ENCODE results near the gene ATN1. TPM values are rescaled to one million over a fixed set of nuclear protein-coding genes. Genes with fewer than 3 reads are reported as not detected.

The ATN1 gene
- total and polyA plus RNA-seq, 10 donors: 10.1 to 112 (median 73.1) TPM

DNA sequence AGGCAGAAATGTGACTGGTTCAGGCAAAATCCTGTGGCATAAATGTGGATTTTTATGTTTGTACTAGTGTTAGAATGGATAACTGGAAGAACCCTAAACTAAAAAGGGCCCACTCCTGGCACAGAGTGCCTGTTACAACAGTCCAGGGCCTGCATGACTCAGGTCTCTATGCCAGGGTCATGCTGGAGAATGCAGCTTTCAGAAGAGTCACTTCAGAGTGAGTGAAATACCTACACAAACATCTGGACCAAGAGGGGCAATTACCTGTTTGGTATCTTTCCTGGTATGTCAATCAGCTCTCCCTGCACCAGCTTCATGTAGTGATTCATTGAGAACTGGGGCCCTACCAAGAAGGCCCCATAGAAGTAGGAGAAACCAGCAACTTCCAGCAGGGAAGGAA, 53.0 kb downstream of the ATN1 start:
- H3K9me3 ChIP-seq: no peaks in the 10 kb centered on the region
- H3K36me3 ChIP-seq: peaks cover 3 to 100% (median 80%) of the 10 kb centered on the region in 6 donors
- H3K4me3 ChIP-seq: no peak overlapping the region
- H3K27me3 ChIP-seq (replicated peaks in 1 of 7): no peaks in the 10 kb centered on the region
- no peak for DNase-seq
- no peak overlapping the region for H3K27ac ChIP-seq
- intact Hi-C loops (cut with DNase I; ENCODE audit: low total_unique reads): no loop called here
- TF ChIP-seq POLR2A (IDR thresholded peaks at IDR 0.05) (no peak), POLR2AphosphoS5 (IDR thresholded peaks at IDR 0.05) (no peak)
- TF ChIP-seq, protein P1, sequence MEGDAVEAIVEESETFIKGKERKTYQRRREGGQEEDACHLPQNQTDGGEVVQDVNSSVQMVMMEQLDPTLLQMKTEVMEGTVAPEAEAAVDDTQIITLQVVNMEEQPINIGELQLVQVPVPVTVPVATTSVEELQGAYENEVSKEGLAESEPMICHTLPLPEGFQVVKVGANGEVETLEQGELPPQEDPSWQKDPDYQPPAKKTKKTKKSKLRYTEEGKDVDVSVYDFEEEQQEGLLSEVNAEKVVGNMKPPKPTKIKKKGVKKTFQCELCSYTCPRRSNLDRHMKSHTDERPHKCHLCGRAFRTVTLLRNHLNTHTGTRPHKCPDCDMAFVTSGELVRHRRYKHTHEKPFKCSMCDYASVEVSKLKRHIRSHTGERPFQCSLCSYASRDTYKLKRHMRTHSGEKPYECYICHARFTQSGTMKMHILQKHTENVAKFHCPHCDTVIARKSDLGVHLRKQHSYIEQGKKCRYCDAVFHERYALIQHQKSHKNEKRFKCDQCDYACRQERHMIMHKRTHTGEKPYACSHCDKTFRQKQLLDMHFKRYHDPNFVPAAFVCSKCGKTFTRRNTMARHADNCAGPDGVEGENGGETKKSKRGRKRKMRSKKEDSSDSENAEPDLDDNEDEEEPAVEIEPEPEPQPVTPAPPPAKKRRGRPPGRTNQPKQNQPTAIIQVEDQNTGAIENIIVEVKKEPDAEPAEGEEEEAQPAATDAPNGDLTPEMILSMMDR (IDR thresholded peaks at IDR 0.05 in 8 of 11, conservative IDR thresholded peaks at IDR 0.05 in 3 of 11): no peak
- peaks cover 0 to 5% (median 0%) of the 10 kb centered on the region in 6 donors for H3K4me1 ChIP-seq

DNA sequence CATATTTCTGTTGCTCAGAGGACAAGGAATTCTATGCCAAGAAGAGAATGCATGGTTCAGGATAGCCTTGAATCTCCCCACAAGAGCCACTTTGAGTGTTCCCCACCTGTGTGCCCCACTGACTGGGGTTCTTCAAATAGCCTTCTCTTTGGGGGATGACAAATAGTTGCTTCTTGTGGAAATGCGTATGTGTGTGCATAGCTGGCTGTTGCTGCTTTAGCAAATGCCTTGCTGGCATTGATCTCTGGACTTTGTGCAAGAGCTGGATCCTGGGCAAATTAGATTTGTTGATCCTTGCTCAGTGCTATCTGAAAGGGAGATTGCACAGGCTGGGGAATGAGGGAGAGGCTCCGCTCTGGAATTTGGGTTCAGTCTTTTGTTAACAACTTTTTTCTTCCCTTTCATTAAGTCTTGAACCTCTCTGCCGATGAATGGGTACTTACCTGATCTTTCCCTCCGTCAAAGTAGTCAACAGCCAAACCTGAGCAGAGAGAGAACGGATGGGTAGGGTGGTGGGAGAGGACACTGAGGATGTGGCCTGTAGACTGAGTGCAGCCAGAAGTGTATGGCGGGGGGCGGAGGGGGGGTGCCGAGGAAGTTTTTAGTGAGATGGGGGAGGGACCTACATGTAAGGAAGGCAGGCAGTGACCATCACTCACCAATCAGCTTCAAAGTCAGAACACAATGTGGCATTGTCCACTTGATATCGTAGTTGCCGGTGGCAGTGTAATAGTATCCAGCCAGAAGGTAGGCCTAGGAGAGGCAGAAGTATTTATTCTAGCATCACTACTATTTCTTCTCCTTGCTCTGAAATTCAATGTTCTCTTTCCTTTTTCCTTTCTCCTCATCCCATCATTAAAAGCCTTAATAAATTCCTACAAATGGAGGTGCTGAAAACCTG, 53.6 kb downstream of the ATN1 start:
- TF ChIP-seq, protein P1 (IDR thresholded peaks at IDR 0.05 in 8 of 11, conservative IDR thresholded peaks at IDR 0.05 in 3 of 11): no peak
- no peak for TF ChIP-seq POLR2A (IDR thresholded peaks at IDR 0.05)
- TF ChIP-seq POLR2AphosphoS5 (IDR thresholded peaks at IDR 0.05): no peak
- no peak for DNase-seq
- intact Hi-C loops (cut with DNase I; ENCODE audit: low total_unique reads): no loop called here
- Histone ChIP-seq H3K9me3 (no peaks in the 10 kb centered on the region), H3K4me1 (no peaks in the 10 kb centered on the region), H3K27ac (no peak overlapping the region), H3K4me3 (no peak overlapping the region), H3K36me3 (peaks cover 3 to 100% (median 74%) of the 10 kb centered on the region in 6 donors), H3K27me3 (replicated peaks in 1 of 7) (no peaks in the 10 kb centered on the region)
- WGBS, 5 donors: 94 to 98% (median 96%) methylated on average over 10 of the region's 10 CpGs

DNA sequence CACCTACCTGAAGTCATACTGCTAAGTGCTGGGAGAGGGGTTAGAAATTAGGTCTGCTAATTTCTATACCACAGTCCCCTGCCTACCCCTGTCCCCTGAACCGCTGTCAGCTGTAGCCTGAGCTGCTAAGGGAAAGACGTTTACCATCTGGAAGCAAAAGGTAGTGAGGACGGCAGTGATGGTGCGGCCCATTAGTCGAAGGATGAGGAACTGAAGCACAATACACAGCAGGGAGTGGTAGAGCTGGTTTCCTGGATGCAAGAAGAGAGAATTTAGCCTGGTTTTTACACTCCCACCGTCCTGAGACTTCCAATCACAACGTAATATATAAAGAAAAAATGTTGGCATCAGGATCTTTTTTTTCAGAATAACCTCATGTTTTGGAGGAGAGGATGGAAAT, 54.8 kb downstream of the ATN1 start:
- H3K27me3 ChIP-seq (replicated peaks in 1 of 7): no peaks in the 10 kb centered on the region
- intact Hi-C loops (cut with DNase I; ENCODE audit: low total_unique reads): no loop called here
- H3K36me3 ChIP-seq: peaks cover 3 to 98% (median 65%) of the 10 kb centered on the region in 6 donors

More for the DNA sequence above, 54.8 kb downstream of the ATN1 start:
- H3K4me3 ChIP-seq: no peak overlapping the region
- no peak for DNase-seq
- WGBS, 5 donors: 90 to 97% (median 91%) methylated on average over 7 of the region's 7 CpGs
- H3K27ac ChIP-seq: no peak overlapping the region
- no peaks in the 10 kb centered on the region for H3K4me1 ChIP-seq
- H3K9me3 ChIP-seq: no peaks in the 10 kb centered on the region
- TF ChIP-seq, protein P1 (IDR thresholded peaks at IDR 0.05 in 8 of 11, conservative IDR thresholded peaks at IDR 0.05 in 3 of 11): no peak
- no peak for TF ChIP-seq POLR2A (IDR thresholded peaks at IDR 0.05)

Data from spleen (tissue), 11 donors.